HG03442 (cell line): ENCODE data around the gene MZF1.

ENCODE experiments used
- ATAC-seq: cut with Tn5 transposase; IDR thresholded peaks from one replicate; pipeline ENCODE4 v1.9.1; 2021; ENCODE audit warnings: mild to moderate bottlenecking, moderate library complexity; ENCODE audit not compliant: unreplicated experiment

MZF1 gene

GRCh38 chr19:58556622-58557220 lies 16.4 kb downstream of the MZF1 start:
- no peak for ATAC-seq

DNA sequence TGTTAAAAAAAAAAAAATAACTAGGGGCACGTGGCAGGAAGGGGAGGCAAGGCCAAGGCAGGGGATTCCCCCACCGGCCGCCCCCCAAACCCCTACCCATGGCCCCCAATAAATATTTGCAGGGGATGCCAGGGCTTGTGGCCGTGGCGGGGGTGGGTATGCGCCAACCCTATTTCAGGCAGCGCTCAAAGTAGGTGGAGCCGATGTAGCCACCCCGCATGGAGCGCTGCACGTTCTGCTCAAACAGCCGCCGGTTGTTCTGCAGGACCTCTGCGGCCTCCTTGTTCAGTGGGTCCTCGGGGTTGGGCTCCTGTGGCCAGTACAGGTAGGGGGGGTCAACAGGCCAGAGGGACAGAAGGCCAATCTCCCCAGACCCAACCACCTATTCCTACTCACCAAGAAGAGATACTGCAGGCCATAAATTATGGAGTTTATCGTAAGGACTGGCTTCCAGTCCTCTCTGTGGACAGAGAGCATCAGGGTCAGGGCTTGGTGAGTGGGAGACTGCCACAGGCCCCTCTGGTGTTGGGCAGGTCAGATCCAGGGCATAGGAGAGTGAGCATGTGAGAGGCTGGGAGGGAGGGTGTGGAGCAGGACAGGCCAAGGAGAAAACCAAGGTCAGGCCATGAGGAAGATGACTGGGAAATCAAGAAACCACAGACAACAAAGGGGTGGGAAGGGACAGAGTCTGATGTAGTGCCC lies 17.1 kb downstream of the MZF1 start:
- ATAC-seq = no peak

DNA sequence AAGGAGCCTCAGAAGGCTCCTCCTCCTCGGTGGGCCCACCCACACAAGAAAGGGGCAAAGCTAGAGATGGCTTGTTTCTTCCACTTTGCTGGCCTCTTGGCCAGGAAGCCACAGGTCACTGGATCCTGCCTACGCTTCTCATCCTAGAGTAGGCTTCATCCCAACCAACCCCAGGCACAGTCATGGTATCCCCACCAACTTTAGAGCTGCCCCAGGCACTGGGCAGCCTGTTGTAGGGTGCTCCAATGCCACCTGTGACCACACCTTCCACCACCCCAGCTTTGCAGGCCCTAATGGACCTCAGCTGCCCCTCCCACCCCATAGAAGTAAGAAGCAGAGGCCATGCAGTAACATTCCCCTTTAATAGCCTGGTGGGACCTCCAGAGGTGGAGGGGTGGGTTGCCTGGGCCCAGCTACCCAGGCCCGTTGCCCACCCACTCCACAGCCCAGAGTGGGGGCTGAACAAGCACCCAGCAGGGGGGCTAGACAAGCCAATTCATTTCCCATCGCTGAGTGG lies 17.7 kb downstream of the MZF1 start:
- ATAC-seq = no peak

DNA sequence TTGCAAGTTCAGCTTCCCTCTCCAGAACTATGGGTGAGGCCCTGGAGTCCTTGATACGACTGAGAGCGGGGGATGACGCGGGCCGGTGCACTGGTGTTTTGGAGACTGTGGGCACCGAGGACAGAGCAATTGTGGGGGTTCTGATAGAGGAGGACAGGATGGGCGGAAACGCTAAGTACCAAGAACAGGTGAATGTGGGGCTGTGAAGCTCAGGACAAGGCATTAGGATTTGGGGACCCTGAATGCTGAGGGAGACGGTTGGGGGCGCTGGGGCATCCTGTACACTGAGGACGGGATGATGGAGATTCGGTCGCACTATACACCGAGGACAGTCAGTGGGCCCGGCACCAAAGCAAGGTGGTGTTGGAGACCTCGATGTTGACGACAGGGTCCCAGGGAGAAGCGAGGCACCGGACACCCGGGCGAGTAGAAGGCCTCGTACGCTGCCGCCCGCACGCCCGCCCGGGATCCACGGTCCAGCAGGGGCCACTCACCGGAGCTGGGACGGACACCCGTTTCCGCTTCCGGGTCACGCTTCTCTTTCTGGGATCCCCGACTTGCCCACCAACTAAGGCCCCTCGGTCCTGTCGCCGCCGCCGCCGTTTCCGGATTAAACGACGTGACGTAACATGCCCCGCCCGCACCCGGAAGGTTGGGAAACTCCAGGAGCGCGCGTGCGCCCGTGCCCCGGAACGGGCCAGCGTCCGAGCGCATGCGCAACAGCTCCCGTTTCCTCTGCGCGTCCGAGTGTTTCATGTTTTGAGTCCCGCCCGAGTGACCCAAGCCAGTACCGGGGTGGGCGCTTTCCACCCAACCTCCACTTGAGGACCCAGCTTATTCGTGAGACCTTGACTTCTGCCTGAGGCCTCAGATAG lies 18.4 kb downstream of the MZF1 start, which contains the start of gene CHMP2A:
TSS of gene CHMP2A (minus strand) at position 612 of the 875 bp plus-strand sequence. CDS start 893 bp downstream, outside the sequence.
- no peak for ATAC-seq

DNA sequence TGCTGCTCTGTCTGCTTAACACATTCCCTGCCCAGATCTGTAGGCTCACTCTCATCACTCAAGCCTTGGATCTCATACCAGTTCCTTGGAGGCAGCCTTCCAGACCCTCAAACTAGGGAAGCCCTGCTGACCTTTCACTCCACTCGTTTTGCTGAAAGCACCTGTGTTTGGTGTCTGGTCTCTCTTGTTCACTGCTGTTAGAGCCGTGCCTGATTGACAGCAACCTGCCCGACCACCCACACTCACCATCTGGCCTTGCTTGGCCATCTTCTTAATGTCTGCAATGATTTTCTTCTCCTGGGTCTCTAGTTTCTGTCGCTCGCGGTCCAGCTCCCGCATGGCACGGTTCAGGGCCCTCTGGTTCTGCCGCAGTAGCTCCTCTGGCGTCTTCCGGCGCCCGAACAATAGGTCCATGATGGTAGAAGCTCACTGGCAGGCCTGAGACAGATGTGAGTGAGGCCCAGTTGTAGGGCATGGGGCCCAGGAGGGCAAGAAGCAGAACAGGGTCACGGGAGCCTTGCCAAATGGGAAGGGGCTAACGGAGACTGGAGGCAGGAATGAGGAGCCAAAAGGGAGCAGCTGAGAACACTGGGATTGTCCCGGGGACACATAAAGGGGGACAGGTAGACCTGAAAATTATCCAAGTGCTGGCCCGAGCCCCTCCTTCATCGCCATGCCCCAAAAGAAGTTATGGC lies 19.2 kb downstream of the MZF1 start:
- no peak for ATAC-seq

DNA sequence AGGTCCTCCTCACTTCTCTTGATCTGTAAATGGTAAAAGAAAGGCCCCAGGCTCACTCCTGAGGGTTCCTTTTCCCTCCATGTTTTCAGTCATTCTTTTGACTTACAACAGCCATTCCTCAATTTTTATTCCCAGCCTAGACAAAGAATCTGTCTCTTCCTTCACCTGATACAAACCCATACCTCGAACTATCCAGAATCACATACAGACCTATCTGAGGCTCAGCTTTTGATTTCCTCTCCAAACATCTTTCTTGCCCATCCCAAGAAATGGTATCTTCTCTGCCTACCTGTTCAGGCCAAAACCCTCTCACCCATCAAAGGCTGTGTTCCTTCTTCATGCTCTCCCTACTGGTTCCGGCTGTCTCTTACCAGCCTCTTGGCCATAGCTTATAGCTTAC lies 20.5 kb downstream of the MZF1 start:
- ATAC-seq = no peak

- ATAC-seq = no peak
Measured at GRCh38 chr19:58551577-58552471, 21.3 kb downstream of the MZF1 start.

GRCh38 chr19:58551123-58551497 lies 22.0 kb downstream of the MZF1 start:
- ATAC-seq = no peak

DNA sequence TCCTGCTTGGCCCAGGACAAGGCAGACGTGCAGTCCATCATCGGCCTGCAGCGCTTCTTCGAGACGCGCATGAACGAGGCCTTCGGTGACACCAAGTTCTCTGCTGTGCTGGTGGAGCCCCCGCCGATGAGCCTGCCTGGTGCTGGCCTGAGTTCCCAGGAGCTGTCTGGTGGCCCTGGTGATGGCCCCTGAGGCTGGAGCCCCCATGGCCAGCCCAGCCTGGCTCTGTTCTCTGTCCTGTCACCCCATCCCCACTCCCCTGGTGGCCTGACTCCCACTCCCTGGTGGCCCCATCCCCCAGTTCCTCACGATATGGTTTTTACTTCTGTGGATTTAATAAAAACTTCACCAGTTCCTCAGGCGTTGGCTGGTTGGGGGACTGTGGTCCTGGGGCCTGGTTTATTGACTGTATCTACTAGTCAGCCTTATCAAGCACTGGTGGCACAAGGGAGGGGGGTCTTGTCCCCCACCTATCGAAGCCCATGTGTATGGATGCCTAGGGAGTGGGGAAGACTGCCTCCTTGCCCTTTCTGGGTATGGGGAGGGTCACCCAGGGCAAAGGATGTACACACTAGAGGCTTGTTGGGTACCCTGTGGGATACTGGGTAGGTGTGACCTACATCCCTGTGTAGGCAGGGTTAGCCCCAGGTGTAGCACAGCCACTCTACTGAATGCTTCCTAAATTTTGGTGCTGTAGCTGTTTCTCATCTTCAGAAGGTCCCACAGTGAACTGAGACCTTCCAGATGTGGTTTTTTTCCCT lies 22.6 kb downstream of the MZF1 start:
- no peak for ATAC-seq

DNA sequence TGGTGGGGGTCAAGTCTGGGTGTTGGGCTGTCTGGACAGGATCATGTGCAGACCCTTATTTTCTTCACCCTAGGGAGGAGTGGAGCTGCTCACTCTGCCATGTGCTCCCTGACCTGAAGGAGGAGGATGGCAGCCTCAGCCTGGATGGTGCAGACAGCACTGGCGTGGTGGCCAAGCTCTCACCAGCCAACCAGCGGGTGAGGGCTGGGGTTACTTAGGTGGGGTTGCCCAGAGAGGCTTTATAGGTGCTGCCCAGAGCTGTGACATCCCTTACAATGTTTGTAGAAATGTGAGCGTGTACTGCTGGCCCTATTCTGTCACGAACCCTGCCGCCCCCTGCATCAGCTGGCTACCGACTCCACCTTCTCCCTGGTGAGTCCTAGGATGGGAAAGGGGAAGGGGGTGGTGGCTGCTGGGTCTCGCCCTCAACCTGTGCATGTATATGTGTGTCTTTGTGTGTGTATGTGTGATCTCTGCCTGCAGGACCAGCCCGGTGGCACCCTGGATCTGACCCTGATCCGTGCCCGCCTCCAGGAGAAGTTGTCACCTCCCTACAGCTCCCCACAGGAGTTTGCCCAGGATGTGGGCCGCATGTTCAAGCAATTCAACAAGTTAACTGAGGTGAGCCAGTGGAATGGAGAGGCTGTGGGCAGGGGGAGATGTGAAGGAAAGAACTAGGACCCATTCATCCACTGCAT lies 23.3 kb downstream of the MZF1 start:
- no peak for ATAC-seq

GRCh38 chr19:58548859-58549663 lies 24.1 kb downstream of the MZF1 start:
- ATAC-seq = no peak

GRCh38 chr19:58547323-58548312 lies 25.5 kb downstream of the MZF1 start:
- ATAC-seq = no peak

DNA sequence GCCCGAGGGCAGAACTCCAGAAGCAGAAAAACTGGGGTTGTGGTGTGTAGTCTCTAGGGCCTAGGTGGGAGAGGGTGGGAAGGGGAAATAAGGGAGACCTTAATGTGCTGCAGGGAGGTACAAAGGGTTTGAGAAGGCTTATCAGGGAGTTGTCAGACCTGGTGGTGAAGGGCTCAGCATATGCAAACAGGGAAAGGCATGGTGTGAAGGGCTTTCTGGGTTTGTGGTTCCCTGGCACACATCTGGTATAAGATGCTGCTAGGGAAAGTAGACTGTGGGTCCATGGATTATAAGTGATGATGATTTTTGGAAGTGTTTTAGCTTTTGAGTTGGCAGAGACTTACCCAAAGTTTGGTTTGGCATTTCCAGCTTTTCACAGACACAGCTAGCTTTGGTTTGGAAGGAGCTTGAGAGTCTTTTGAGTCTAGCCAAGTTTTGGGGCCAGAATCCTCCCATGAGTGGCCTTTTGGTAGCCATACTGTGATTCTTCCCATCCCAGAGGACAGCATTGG lies 27.1 kb downstream of the MZF1 start:
- ATAC-seq = no peak

DNA sequence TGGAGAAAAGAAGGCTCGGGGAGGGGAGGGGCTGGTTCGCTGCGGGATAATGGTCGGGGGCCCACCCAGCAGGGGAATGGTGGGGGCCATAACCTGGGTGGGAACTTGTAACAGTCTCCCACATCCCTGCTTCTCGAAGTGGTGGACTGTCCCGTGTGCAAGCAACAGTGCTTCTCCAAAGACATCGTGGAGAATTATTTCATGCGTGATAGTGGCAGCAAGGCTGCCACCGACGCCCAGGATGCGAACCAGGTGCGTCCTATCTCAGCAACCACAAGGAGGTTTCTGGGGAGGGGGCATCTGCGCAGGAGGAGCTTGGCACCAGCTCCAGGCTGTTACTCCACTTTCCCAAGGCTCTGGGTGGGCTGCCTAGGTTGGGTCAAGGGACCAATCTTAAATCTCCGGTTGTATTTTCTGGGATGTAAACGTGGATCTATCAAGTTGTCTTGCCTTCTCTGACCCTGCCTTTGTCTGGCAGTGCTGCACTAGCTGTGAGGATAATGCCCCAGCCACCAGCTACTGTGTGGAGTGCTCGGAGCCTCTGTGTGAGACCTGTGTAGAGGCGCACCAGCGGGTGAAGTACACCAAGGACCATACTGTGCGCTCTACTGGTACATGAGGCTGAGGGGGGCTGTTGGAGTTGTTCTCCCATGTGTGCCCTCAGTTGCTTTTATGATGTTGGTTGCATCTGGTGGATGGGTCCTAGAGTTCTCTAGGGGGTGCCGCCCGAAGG lies 27.7 kb downstream of the MZF1 start:
- ATAC-seq = no peak

DNA sequence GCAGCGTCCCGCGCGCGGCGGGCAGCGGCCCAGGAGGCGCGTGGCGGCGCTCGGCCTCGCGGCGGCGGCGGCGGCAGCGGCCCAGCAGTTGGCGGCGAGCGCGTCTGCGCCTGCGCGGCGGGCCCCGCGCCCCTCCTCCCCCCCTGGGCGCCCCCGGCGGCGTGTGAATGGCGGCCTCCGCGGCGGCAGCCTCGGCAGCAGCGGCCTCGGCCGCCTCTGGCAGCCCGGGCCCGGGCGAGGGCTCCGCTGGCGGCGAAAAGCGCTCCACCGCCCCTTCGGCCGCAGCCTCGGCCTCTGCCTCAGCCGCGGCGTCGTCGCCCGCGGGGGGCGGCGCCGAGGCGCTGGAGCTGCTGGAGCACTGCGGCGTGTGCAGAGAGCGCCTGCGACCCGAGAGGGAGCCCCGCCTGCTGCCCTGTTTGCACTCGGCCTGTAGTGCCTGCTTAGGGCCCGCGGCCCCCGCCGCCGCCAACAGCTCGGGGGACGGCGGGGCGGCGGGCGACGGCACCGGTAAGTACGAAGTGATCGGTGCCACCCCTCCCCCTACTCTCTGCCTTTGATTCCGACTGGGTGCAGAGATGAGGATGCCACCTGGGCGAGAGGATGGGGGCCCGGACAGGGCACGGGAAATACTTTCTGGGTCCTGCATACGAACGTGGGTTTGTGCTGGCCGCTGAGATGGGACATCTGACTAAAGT lies 28.4 kb downstream of the MZF1 start:
- peak; percentile 33 for ATAC-seq
